Panc1 (cell line): ENCODE data around the gene FARP1. TPM values are rescaled to one million over a fixed set of nuclear protein-coding genes. Genes with fewer than 3 reads are reported as not detected.

Source experiments
- ATAC-seq: fragments of 200-7000 bp; cut with Tn5 transposase; 2 replicates; pipeline ENCODE4 v1.9.1; 2020; ENCODE audit warnings: mild to moderate bottlenecking, moderate library complexity
- Bru-seq: library from RNA; stranded (reverse); fragments of 400-500 nt; gene quantifications from one replicate; lab custom pipeline; 2021; lab: Mats Ljungman, UMichigan
- BruChase-seq, 2 experiments: library from RNA; stranded (reverse); fragments of 400-500 nt; gene quantifications; one replicate each; lab custom pipeline; 2021; lab: Mats Ljungman, UMichigan
- BruUV-seq: library from RNA; stranded (reverse); fragments of 400-500 nt; replicated peaks from 2 replicates; lab custom pipeline; 2021; lab: Mats Ljungman, UMichigan
- CTCF ChIA-PET: fragments of 300-600 bp; sonication (Branson Sonifier 250); formaldehyde crosslinking; loops from one replicate; lab custom pipeline; 2022; ENCODE audit warnings: antibody characterized with exemption; lab: Charles Lee
- POLR2A ChIA-PET: fragments of 300-600 bp; sonication (Branson Sonifier 250); formaldehyde crosslinking; loops from one replicate; lab custom pipeline; 2022; ENCODE audit warnings: antibody characterized with exemption; lab: Charles Lee
- DNase-seq: peaks from one replicate; pipeline ENCODE4 v3.0.0-alpha.2; 2010; ENCODE audit warnings: low read depth, low spot score
- H3K27ac ChIP-seq: 2 replicates; pipeline ENCODE4 v1.5.1; 2011; ENCODE audit warnings: mild to moderate bottlenecking, low read length, inconsistent platforms
- H3K27me3 ChIP-seq: fragments of 200-500 bp; sonication (Bioruptor generic); 2 replicates; pipeline ENCODE4 v1.6.0; 2014; ENCODE audit warnings: low read length, inconsistent platforms; ENCODE audit not compliant: control insufficient read depth, insufficient read depth
- H3K36me3 ChIP-seq: fragments of 200-500 bp; sonication (Bioruptor generic); 2 replicates; pipeline ENCODE4 v1.5.1; 2014; ENCODE audit warnings: inconsistent platforms, mild to moderate bottlenecking, low read length, moderate library complexity; ENCODE audit not compliant: control insufficient read depth, insufficient read depth
- H3K4me1 ChIP-seq: 2 replicates; pipeline ENCODE4 v1.5.1; 2011; ENCODE audit warnings: inconsistent platforms, mild to moderate bottlenecking, low read length, moderate library complexity; ENCODE audit not compliant: control insufficient read depth, insufficient read depth
- H3K4me3 ChIP-seq, 2 experiments: 2 replicates each; pipeline ENCODE4 v1.5.1; 2011 to 2012; ENCODE audit warnings: low read depth in 2 of 2, low read length in 2 of 2, mild to moderate bottlenecking in 2 of 2, inconsistent platforms in 1 of 2, moderate library complexity in 1 of 2
- H3K9me3 ChIP-seq: fragments of 200-500 bp; sonication (Bioruptor generic); 2 replicates; pipeline ENCODE4 v1.5.1; 2014; ENCODE audit warnings: low read depth, mild to moderate bottlenecking, inconsistent platforms, low read length, moderate library complexity; ENCODE audit not compliant: control insufficient read depth, insufficient read depth
- CTCF ChIP-seq: fragments of 450-650 bp; IDR thresholded peaks from 2 replicates; pipeline ENCODE4 v1.5.1; 2017; ENCODE audit warnings: mild to moderate bottlenecking
- POLR2AphosphoS5 ChIP-seq: IDR thresholded peaks from 2 replicates; pipeline ENCODE4 v1.6.1; 2012; ENCODE audit warnings: mild to moderate bottlenecking, low read depth, low read length, moderate library complexity
- REST ChIP-seq, 2 experiments: IDR thresholded peaks; 2 replicates each; pipeline ENCODE4 v1.6.1; 2011 to 2012; ENCODE audit warnings: low read depth in 2 of 2, control low read depth in 1 of 2, low read length in 1 of 2, mild to moderate bottlenecking in 1 of 2, moderate library complexity in 1 of 2; ENCODE audit not compliant: insufficient read depth in 1 of 2
- SIN3A ChIP-seq: IDR thresholded peaks from 2 replicates; pipeline ENCODE4 v1.6.1; 2012; ENCODE audit warnings: low read depth, mild to moderate bottlenecking, low read length, moderate library complexity, borderline replicate concordance; ENCODE audit not compliant: insufficient read depth
- TCF7L2 ChIP-seq: IDR thresholded peaks from 2 replicates; pipeline ENCODE4 v1.6.1; 2011; ENCODE audit warnings: mild to moderate bottlenecking, low read depth, low read length, inconsistent platforms
- in situ Hi-C: cut with HindIII; loops from 2 replicates; pipeline ENCODE4 v1.10.0; 2016; ENCODE audit warnings: low sequenced_read_pairs, low pct_unique_long_range_greater_than_20kb
- intact Hi-C: fragments of 100-400 bp; cut with micrococcal nuclease; formaldehyde crosslinking; loops from one replicate; pipeline ENCODE4 v1.10.0; 2022; ENCODE audit not compliant: unreplicated experiment
- long read RNA-seq: library from polyadenylated mRNA; unstranded; transcript quantifications from one replicate; pipeline ENCODE4 v2.0.0, GENCODE V29; 2021; ENCODE audit not compliant: unreplicated experiment
- polyA plus RNA-seq: library from polyadenylated mRNA; unstranded; fragments of >200 nt; gene quantifications from one replicate; pipeline ENCODE4 v1.2.1, GENCODE V29; 2012; ENCODE audit warnings: missing spikeins; ENCODE audit not compliant: insufficient read length
- total RNA-seq: library from RNA; stranded (reverse); gene quantifications from one replicate; pipeline ENCODE4 v1.2.1, GENCODE V29; 2021; ENCODE audit not compliant: unreplicated experiment

Gene FARP1
- total RNA-seq: 61.9 TPM
- polyA plus RNA-seq: 62.6 TPM
- Bru-seq, nascent RNA: percentile 72 among the genes with signal in this experiment
- BruChase-seq, experiment 1, labeled RNA remaining after a 2-hour chase: percentile 66 among the genes with signal in this experiment
- BruChase-seq, experiment 2, labeled RNA remaining after a 6-hour chase: percentile 70 among the genes with signal in this experiment
- long read RNA-seq, full-length matches to known transcripts: 15 of 64 reads
- long read RNA-seq, partial matches to known transcripts: 35 of 64 reads
- long read RNA-seq, other reads (novel, unspliced or antisense): 14 of 64 reads

GRCh38 chr13:98142380-98143156 is at the start of gene FARP1:
Gene FARP1, plus strand, starts transcription at chr13:98143094. Its CDS starts 70,149 bp downstream, at chr13:98213243.
- BruUV-seq: no TSS peak
- Histone ChIP-seq H3K27ac (peak within 1 kb of the TSS; percentile 84), H3K4me1 (peaks cover 23% of the 10 kb centered on the region), H3K4me3 (peak within 1 kb of the TSS; percentile 69 to 70), H3K36me3 (no peaks in the 10 kb centered on the region), H3K9me3 (no peaks in the 10 kb centered on the region), H3K27me3 (no peaks in the 10 kb centered on the region)
- DNase-seq (no peak), ATAC-seq (peak; percentile 93)
- in situ Hi-C loops (loop anchor here (25.0 kb wide), 1 partner anchor 270 kb away; no protein-coding TSS in a partner anchor), intact Hi-C loops (loop anchor here (10.0 kb wide), 1 partner anchor 522 kb away; no protein-coding TSS in a partner anchor)
- peak; percentile 71 for TF ChIP-seq CTCF
- TF ChIP-seq SIN3A: no peak
- POLR2A ChIA-PET: no interaction called here
- CTCF ChIA-PET: no interaction called here

DNA sequence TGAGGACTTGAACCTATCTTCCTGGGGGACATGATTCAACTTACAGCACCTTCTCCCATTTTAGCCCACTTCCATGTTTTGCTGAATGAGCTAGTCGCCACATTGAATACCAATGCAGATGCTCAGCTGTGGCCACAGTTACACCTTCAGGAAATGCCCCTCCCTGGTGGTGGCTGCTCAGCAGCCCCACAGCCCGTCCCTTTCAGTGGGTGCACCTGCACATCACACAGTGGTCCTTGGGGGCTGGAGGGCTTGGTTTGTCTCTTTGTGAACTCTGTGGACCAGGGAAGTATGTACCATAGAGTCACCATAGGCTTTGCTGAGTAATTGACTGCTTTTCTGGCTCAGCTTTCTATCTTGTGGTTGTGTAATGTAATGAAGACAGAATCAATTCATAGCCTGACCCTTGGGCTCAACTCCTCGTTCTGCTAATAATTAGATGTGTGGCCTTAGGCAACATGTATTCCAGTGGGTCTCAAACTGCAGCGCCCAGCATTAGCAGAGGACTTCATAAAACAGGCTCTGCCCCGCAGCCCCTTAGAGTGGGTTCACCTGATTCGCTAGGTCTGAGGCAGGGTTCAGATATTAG is 48.1 kb upstream of the FARP1 start:
- Histone ChIP-seq H3K4me1 (no peaks in the 10 kb centered on the region), H3K27me3 (no peaks in the 10 kb centered on the region), H3K9me3 (no peaks in the 10 kb centered on the region), H3K27ac (no peak overlapping the region), H3K4me3 (no peak overlapping the region), H3K36me3 (no peaks in the 10 kb centered on the region)
- BruUV-seq: no TSS peak
- DNase-seq (no peak), ATAC-seq (no peak)
- TF ChIP-seq SIN3A (no peak), TCF7L2 (no peak), POLR2AphosphoS5 (no peak), REST (IDR thresholded peaks at IDR 0.05; ENCODE audit: insufficient read depth in 1 of 2, low read depth in 2 of 2, low read length in 1 of 2) (no peak), CTCF (no peak)
- in situ Hi-C loops: no loop called here
- ChIA-PET POLR2A (no interaction called here), CTCF (no interaction called here)
- intact Hi-C loops: no loop called here
